Measurements from ENCODE around the gene SRPK3. TPM values are rescaled to one million over a fixed set of nuclear protein-coding genes. Genes with fewer than 3 reads are reported as not detected.
A peak's percentile ranks its signal among the peaks of the same experiment; 100 is the strongest.

The SRPK3 gene
- total RNA-seq, 1 experiment from 2014 or later, result 0.14 TPM

GRCh38 chrX:153829549-153829798 lies 48.6 kb downstream of the SRPK3 start:
- no peak overlapping the region for H3K4me3 Mint-ChIP-seq (ENCODE audit: low read depth, unreplicated experiment)
- CTCF ChIA-PET, result no interaction called here
- TF ChIP-seq CTCF (IDR thresholded peaks at IDR 0.05; ENCODE audit: unreplicated experiment), result no peak
- BruUV-seq (replicated peaks), result no TSS peak
- no peak overlapping the region for H3K27ac Mint-ChIP-seq (ENCODE audit: unreplicated experiment)
- H3K4me1 Mint-ChIP-seq (ENCODE audit: low read depth, unreplicated experiment), result no peaks in the 10 kb centered on the region
- H3K9me3 Mint-ChIP-seq (ENCODE audit: low read depth, unreplicated experiment), result no peaks in the 10 kb centered on the region
- no peaks in the 10 kb centered on the region for H3K36me3 Mint-ChIP-seq (ENCODE audit: insufficient read depth, unreplicated experiment)
- no peak for DNase-seq
- intact Hi-C loops (cut with micrococcal nuclease; ENCODE audit: unreplicated experiment), result no loop called here
- H3K27me3 Mint-ChIP-seq (ENCODE audit: unreplicated experiment), result peaks cover 82% of the 10 kb centered on the region

GRCh38 chrX:153829799-153830639 lies 49.2 kb downstream of the SRPK3 start, which contains the start of gene PDZD4:
PDZD4 (minus strand) TSS chrX:153830544; CDS start chrX:153830298, 246 bp downstream.
- peaks cover 82% of the 10 kb centered on the region for H3K27me3 Mint-ChIP-seq (ENCODE audit: unreplicated experiment)
- H3K4me1 Mint-ChIP-seq (ENCODE audit: low read depth, unreplicated experiment), result no peaks in the 10 kb centered on the region
- no peak within 1 kb of the TSS for H3K27ac Mint-ChIP-seq (ENCODE audit: unreplicated experiment)
- peak within 1 kb of the TSS; percentile 21 for H3K4me3 Mint-ChIP-seq (ENCODE audit: low read depth, unreplicated experiment)
- intact Hi-C loops (cut with micrococcal nuclease; ENCODE audit: unreplicated experiment), result no loop called here
- no peak for DNase-seq
- no TSS peak for BruUV-seq (replicated peaks)
- H3K36me3 Mint-ChIP-seq (ENCODE audit: insufficient read depth, unreplicated experiment), result no peaks in the 10 kb centered on the region
- no peak for TF ChIP-seq CTCF (IDR thresholded peaks at IDR 0.05; ENCODE audit: unreplicated experiment)
- CTCF ChIA-PET, result no interaction called here
- H3K9me3 Mint-ChIP-seq (ENCODE audit: low read depth, unreplicated experiment), result no peaks in the 10 kb centered on the region

GRCh38 chrX:153830640-153831428 lies 50.0 kb downstream of the SRPK3 start:
- no peak for TF ChIP-seq CTCF (IDR thresholded peaks at IDR 0.05; ENCODE audit: unreplicated experiment)
- Mint-ChIP-seq H3K27me3 (ENCODE audit: unreplicated experiment) (peaks cover 76% of the 10 kb centered on the region), H3K4me1 (ENCODE audit: low read depth, unreplicated experiment) (no peaks in the 10 kb centered on the region), H3K27ac (ENCODE audit: unreplicated experiment) (no peak overlapping the region), H3K9me3 (ENCODE audit: low read depth, unreplicated experiment) (no peaks in the 10 kb centered on the region), H3K4me3 (ENCODE audit: low read depth, unreplicated experiment) (no peak overlapping the region), H3K36me3 (ENCODE audit: insufficient read depth, unreplicated experiment) (no peaks in the 10 kb centered on the region)
- no peak for DNase-seq
- BruUV-seq (replicated peaks), result no TSS peak
- CTCF ChIA-PET, result no interaction called here
- intact Hi-C loops (cut with micrococcal nuclease; ENCODE audit: unreplicated experiment), result no loop called here

GRCh38 chrX:153831429-153832150 lies 50.7 kb downstream of the SRPK3 start:
- TF ChIP-seq CTCF (IDR thresholded peaks at IDR 0.05; ENCODE audit: unreplicated experiment), result no peak
- Mint-ChIP-seq H3K9me3 (ENCODE audit: low read depth, unreplicated experiment) (no peaks in the 10 kb centered on the region), H3K4me1 (ENCODE audit: low read depth, unreplicated experiment) (no peaks in the 10 kb centered on the region), H3K4me3 (ENCODE audit: low read depth, unreplicated experiment) (no peak overlapping the region), H3K27ac (ENCODE audit: unreplicated experiment) (no peak overlapping the region), H3K36me3 (ENCODE audit: insufficient read depth, unreplicated experiment) (no peaks in the 10 kb centered on the region), H3K27me3 (ENCODE audit: unreplicated experiment) (peaks cover 75% of the 10 kb centered on the region)
- intact Hi-C loops (cut with micrococcal nuclease; ENCODE audit: unreplicated experiment), result no loop called here
- no TSS peak for BruUV-seq (replicated peaks)
- DNase-seq, result no peak
- CTCF ChIA-PET, result no interaction called here
